Panc1 (cell line): ENCODE measurements around the gene LATS1. TPM values are rescaled to one million over a fixed set of nuclear protein-coding genes. Genes with fewer than 3 reads are reported as not detected.
A peak's percentile ranks its signal among the peaks of the same experiment; 100 is the strongest.

Source experiments
- ATAC-seq: fragments of 200-7000 bp; cut with Tn5 transposase; 2 replicates; pipeline ENCODE4 v1.9.1; 2020; ENCODE audit warnings: mild to moderate bottlenecking, moderate library complexity
- BruUV-seq: library from RNA; stranded (reverse); fragments of 400-500 nt; replicated peaks from 2 replicates; lab custom pipeline; 2021; lab: Mats Ljungman, UMichigan
- CTCF ChIA-PET: fragments of 300-600 bp; sonication (Branson Sonifier 250); formaldehyde crosslinking; loops from one replicate; lab custom pipeline; 2022; ENCODE audit warnings: antibody characterized with exemption; lab: Charles Lee
- POLR2A ChIA-PET: fragments of 300-600 bp; sonication (Branson Sonifier 250); formaldehyde crosslinking; loops from one replicate; lab custom pipeline; 2022; ENCODE audit warnings: antibody characterized with exemption; lab: Charles Lee
- DNase-seq: peaks from one replicate; pipeline ENCODE4 v3.0.0-alpha.2; 2010; ENCODE audit warnings: low read depth, low spot score
- H3K27ac ChIP-seq: 2 replicates; pipeline ENCODE4 v1.5.1; 2011; ENCODE audit warnings: mild to moderate bottlenecking, low read length, inconsistent platforms
- H3K27me3 ChIP-seq: fragments of 200-500 bp; sonication (Bioruptor generic); 2 replicates; pipeline ENCODE4 v1.6.0; 2014; ENCODE audit warnings: low read length, inconsistent platforms; ENCODE audit not compliant: control insufficient read depth, insufficient read depth
- H3K36me3 ChIP-seq: fragments of 200-500 bp; sonication (Bioruptor generic); 2 replicates; pipeline ENCODE4 v1.5.1; 2014; ENCODE audit warnings: inconsistent platforms, mild to moderate bottlenecking, low read length, moderate library complexity; ENCODE audit not compliant: control insufficient read depth, insufficient read depth
- H3K4me1 ChIP-seq: 2 replicates; pipeline ENCODE4 v1.5.1; 2011; ENCODE audit warnings: inconsistent platforms, mild to moderate bottlenecking, low read length, moderate library complexity; ENCODE audit not compliant: control insufficient read depth, insufficient read depth
- H3K4me3 ChIP-seq, 2 experiments: 2 replicates each; pipeline ENCODE4 v1.5.1; 2011 to 2012; ENCODE audit warnings: low read depth in 2 of 2, low read length in 2 of 2, mild to moderate bottlenecking in 2 of 2, inconsistent platforms in 1 of 2, moderate library complexity in 1 of 2
- H3K9me3 ChIP-seq: fragments of 200-500 bp; sonication (Bioruptor generic); 2 replicates; pipeline ENCODE4 v1.5.1; 2014; ENCODE audit warnings: low read depth, mild to moderate bottlenecking, inconsistent platforms, low read length, moderate library complexity; ENCODE audit not compliant: control insufficient read depth, insufficient read depth
- CTCF ChIP-seq: fragments of 450-650 bp; IDR thresholded peaks from 2 replicates; pipeline ENCODE4 v1.5.1; 2017; ENCODE audit warnings: mild to moderate bottlenecking
- POLR2AphosphoS5 ChIP-seq: IDR thresholded peaks from 2 replicates; pipeline ENCODE4 v1.6.1; 2012; ENCODE audit warnings: mild to moderate bottlenecking, low read depth, low read length, moderate library complexity
- SIN3A ChIP-seq: IDR thresholded peaks from 2 replicates; pipeline ENCODE4 v1.6.1; 2012; ENCODE audit warnings: low read depth, mild to moderate bottlenecking, low read length, moderate library complexity, borderline replicate concordance; ENCODE audit not compliant: insufficient read depth
- TCF7L2 ChIP-seq: IDR thresholded peaks from 2 replicates; pipeline ENCODE4 v1.6.1; 2011; ENCODE audit warnings: mild to moderate bottlenecking, low read depth, low read length, inconsistent platforms
- in situ Hi-C: cut with HindIII; loops from 2 replicates; pipeline ENCODE4 v1.10.0; 2016; ENCODE audit warnings: low sequenced_read_pairs, low pct_unique_long_range_greater_than_20kb
- intact Hi-C: fragments of 100-400 bp; cut with micrococcal nuclease; formaldehyde crosslinking; loops from one replicate; pipeline ENCODE4 v1.10.0; 2022; ENCODE audit not compliant: unreplicated experiment
- total RNA-seq: library from RNA; stranded (reverse); gene quantifications from one replicate; pipeline ENCODE4 v1.2.1, GENCODE V29; 2021; ENCODE audit not compliant: unreplicated experiment
- TF ChIP-seq, protein P1 (sequence below), 2 experiments: IDR thresholded peaks; 2 replicates each; pipeline ENCODE4 v1.6.1; 2011 to 2012; ENCODE audit warnings: low read depth in 2 of 2, control low read depth in 1 of 2, low read length in 1 of 2, mild to moderate bottlenecking in 1 of 2, moderate library complexity in 1 of 2; ENCODE audit not compliant: insufficient read depth in 1 of 2

Gene LATS1
- total RNA-seq, 1 experiment from 2014 or later = 36.0 TPM

- Histone ChIP-seq H3K27me3 (no peaks in the 10 kb centered on the region), H3K27ac (no peak overlapping the region), H3K4me1 (peaks cover 12% of the 10 kb centered on the region; the same call in 1 of the 2 replicates), H3K9me3 (peaks cover 7% of the 10 kb centered on the region; the same call in 1 of the 2 replicates), H3K36me3 (peaks cover 2% of the 10 kb centered on the region; the same call in 1 of the 2 replicates), H3K4me3 (no peak overlapping the region)
- BruUV-seq = TSS peak; percentile 54
- ChIA-PET CTCF (no interaction called here), POLR2A (no interaction called here)
- DNase-seq (no peak), ATAC-seq (no peak)
- in situ Hi-C loops (no loop called here), intact Hi-C loops (no loop called here)
- no peak for TF ChIP-seq POLR2AphosphoS5
- TF ChIP-seq CTCF = no peak
- no peak for TF ChIP-seq TCF7L2
Observed at GRCh38 chr6:149763866-149764265, 46.0 kb upstream of the LATS1 start.

DNA sequence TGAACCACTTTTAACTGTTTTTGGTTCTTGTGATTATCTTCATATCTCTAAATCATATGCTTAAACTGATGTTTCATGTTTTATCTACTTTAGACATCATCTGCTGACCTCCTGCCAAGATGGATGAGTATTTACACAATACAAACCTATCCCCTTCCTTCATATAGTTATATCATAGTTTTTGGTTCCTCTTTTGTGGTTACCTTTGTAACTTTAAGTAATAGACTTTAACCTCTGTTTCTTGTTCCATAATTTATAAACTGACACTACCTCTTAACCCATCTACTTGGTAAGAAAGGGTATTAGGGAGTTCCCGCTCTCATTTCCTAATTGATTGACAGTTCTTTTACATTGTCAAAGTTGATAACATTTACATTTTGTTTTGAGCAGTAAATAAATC is 43.5 kb upstream of the LATS1 start:
- Histone ChIP-seq H3K4me3 (no peak overlapping the region), H3K27ac (no peak overlapping the region)
- intact Hi-C loops = no loop called here

More for the DNA sequence above, 43.5 kb upstream of the LATS1 start:
- in situ Hi-C loops = no loop called here
- BruUV-seq = no TSS peak
- ATAC-seq = no peak
- ChIA-PET CTCF (no interaction called here), POLR2A (no interaction called here)
- H3K27me3 ChIP-seq = no peaks in the 10 kb centered on the region
- DNase-seq = no peak
- no peak for TF ChIP-seq SIN3A
- no peak for TF ChIP-seq TCF7L2
- TF ChIP-seq, protein P1, sequence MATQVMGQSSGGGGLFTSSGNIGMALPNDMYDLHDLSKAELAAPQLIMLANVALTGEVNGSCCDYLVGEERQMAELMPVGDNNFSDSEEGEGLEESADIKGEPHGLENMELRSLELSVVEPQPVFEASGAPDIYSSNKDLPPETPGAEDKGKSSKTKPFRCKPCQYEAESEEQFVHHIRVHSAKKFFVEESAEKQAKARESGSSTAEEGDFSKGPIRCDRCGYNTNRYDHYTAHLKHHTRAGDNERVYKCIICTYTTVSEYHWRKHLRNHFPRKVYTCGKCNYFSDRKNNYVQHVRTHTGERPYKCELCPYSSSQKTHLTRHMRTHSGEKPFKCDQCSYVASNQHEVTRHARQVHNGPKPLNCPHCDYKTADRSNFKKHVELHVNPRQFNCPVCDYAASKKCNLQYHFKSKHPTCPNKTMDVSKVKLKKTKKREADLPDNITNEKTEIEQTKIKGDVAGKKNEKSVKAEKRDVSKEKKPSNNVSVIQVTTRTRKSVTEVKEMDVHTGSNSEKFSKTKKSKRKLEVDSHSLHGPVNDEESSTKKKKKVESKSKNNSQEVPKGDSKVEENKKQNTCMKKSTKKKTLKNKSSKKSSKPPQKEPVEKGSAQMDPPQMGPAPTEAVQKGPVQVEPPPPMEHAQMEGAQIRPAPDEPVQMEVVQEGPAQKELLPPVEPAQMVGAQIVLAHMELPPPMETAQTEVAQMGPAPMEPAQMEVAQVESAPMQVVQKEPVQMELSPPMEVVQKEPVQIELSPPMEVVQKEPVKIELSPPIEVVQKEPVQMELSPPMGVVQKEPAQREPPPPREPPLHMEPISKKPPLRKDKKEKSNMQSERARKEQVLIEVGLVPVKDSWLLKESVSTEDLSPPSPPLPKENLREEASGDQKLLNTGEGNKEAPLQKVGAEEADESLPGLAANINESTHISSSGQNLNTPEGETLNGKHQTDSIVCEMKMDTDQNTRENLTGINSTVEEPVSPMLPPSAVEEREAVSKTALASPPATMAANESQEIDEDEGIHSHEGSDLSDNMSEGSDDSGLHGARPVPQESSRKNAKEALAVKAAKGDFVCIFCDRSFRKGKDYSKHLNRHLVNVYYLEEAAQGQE (IDR thresholded peaks at IDR 0.05; ENCODE audit: insufficient read depth in 1 of 2, low read depth in 2 of 2, low read length in 1 of 2) = no peak
- TF ChIP-seq CTCF = no peak
- no peak for TF ChIP-seq POLR2AphosphoS5
- H3K36me3 ChIP-seq = peaks cover 2% of the 10 kb centered on the region; the same call in 1 of the 2 replicates
- H3K9me3 ChIP-seq = peaks cover 6% of the 10 kb centered on the region; the same call in 1 of the 2 replicates
- H3K4me1 ChIP-seq = peaks cover 1% of the 10 kb centered on the region; the same call in 1 of the 2 replicates
